ENCODE data around the gene VEPH1.

VEPH1 gene

GRCh38 chr3:157412323-157412855, 90.8 kb downstream of the VEPH1 start:
- H3K27me3 ChIP-seq (ENCODE audit: insufficient read depth, low read depth, severe bottlenecking), result no peaks in the 10 kb centered on the region
- no peak overlapping the region for H3K4me3 ChIP-seq (ENCODE audit: low read depth, low read length)
- H3K36me3 ChIP-seq, result no peaks in the 10 kb centered on the region
- no peak for DNase-seq
- no peaks in the 10 kb centered on the region for H3K9me3 ChIP-seq (ENCODE audit: severe bottlenecking)
- no peak for TF ChIP-seq CTCF (IDR thresholded peaks at IDR 0.05; ENCODE audit: low read depth, low read length)
- H3K27ac ChIP-seq, result no peak overlapping the region

GRCh38 chr3:157410945-157411344, 92.3 kb downstream of the VEPH1 start:
- H3K4me3 ChIP-seq (ENCODE audit: low read depth, low read length), result no peak overlapping the region
- H3K27me3 ChIP-seq (ENCODE audit: insufficient read depth, low read depth, severe bottlenecking), result no peaks in the 10 kb centered on the region
- no peak for TF ChIP-seq CTCF (IDR thresholded peaks at IDR 0.05; ENCODE audit: low read depth, low read length)
- no peak overlapping the region for H3K27ac ChIP-seq
- H3K36me3 ChIP-seq, result no peaks in the 10 kb centered on the region
- DNase-seq, result no peak
- H3K9me3 ChIP-seq (ENCODE audit: severe bottlenecking), result no peaks in the 10 kb centered on the region

GRCh38 chr3:157409516-157409915, 93.7 kb downstream of the VEPH1 start:
- Histone ChIP-seq H3K27me3 (ENCODE audit: insufficient read depth, low read depth, severe bottlenecking) (no peaks in the 10 kb centered on the region), H3K36me3 (no peaks in the 10 kb centered on the region), H3K9me3 (ENCODE audit: severe bottlenecking) (no peaks in the 10 kb centered on the region), H3K27ac (no peak overlapping the region), H3K4me3 (ENCODE audit: low read depth, low read length) (no peak overlapping the region)
- no peak for TF ChIP-seq CTCF (IDR thresholded peaks at IDR 0.05; ENCODE audit: low read depth, low read length)
- DNase-seq, result no peak

GRCh38 chr3:157408499-157409149, 94.6 kb downstream of the VEPH1 start:
- no peaks in the 10 kb centered on the region for H3K27me3 ChIP-seq (ENCODE audit: insufficient read depth, low read depth, severe bottlenecking)
- no peaks in the 10 kb centered on the region for H3K36me3 ChIP-seq
- no peak for DNase-seq
- no peak for TF ChIP-seq CTCF (IDR thresholded peaks at IDR 0.05; ENCODE audit: low read depth, low read length)
- H3K27ac ChIP-seq, result no peak overlapping the region
- H3K9me3 ChIP-seq (ENCODE audit: severe bottlenecking), result no peaks in the 10 kb centered on the region
- no peak overlapping the region for H3K4me3 ChIP-seq (ENCODE audit: low read depth, low read length)

DNA sequence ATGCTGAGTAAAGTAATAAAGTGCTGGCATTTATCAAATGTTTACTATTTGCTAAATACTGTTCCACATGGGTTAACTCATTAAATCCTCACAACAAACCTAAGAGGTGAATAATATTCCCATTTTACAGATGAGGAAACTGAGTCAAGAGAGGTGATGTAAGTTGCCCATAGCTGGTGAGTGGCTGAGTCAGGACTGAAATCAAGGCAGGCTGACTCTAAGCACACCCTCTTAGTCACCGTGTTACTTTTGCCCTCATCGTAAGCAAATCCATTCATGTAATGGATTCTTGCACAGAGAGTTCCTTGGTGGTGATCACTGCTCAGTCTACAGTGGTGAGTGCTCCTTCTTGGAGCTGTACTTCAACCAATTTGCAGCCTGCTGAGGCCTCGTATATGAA, 95.4 kb downstream of the VEPH1 start:
- Histone ChIP-seq H3K4me3 (ENCODE audit: low read depth, low read length) (no peak overlapping the region), H3K36me3 (no peaks in the 10 kb centered on the region), H3K27me3 (ENCODE audit: insufficient read depth, low read depth, severe bottlenecking) (no peaks in the 10 kb centered on the region), H3K27ac (no peak overlapping the region), H3K9me3 (ENCODE audit: severe bottlenecking) (no peaks in the 10 kb centered on the region)
- no peak for TF ChIP-seq CTCF (IDR thresholded peaks at IDR 0.05; ENCODE audit: low read depth, low read length)
- no peak for DNase-seq

- Histone ChIP-seq H3K4me3 (ENCODE audit: low read depth, low read length) (no peak overlapping the region), H3K9me3 (ENCODE audit: severe bottlenecking) (no peaks in the 10 kb centered on the region), H3K27me3 (ENCODE audit: insufficient read depth, low read depth, severe bottlenecking) (no peaks in the 10 kb centered on the region), H3K27ac (no peak overlapping the region), H3K36me3 (no peaks in the 10 kb centered on the region)
- no peak for TF ChIP-seq CTCF (IDR thresholded peaks at IDR 0.05; ENCODE audit: low read depth, low read length)
- DNase-seq, result no peak
Measured at GRCh38 chr3:157406394-157406793, 96.8 kb downstream of the VEPH1 start.
